HK-2 (cell line): Measurements from ENCODE around the gene DAB2.

Experiments
- DNase-seq: peaks from one replicate; pipeline ENCODE4 v3.0.0-alpha.2; 2018; ENCODE audit not compliant: unreplicated experiment

DAB2 gene

DNA sequence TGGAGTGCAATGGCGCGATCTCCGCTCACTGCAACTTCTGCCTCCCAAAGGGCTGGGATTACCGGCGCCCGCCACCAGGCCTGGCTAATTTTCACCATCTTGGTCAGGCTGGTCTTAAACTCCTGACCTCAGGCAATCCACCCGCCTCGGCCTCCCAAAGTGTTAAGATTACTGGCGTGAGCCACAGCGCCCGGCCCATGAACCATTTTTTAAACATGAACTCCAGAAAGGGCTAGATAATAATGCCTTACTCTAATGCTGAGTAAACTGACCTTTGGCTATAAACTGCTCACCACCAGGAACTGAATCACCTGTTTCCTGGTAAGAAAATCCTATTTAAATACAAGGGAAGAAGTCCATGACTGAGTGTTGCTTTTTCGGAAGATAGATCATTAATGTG is 23.2 kb upstream of the DAB2 start:
- no peak for DNase-seq

DNA sequence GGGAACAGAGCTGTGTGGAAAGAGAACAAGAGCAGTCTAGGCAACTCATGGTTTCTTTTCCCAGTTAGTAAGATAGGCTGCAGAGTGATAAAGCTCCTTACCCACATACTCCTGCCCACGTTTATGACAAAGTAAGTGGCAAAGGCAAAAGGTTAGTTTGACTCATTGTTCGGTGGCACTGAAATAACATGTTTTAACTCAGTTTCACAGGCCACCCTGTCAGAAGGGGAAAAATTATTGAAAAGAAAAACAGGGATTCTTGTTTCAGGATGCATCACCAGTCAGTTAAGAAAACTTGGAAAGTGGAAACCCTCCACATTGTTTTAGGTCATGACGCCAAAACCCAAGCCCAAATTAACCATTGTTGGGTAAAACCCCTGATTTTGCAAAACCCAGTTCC is 22.3 kb upstream of the DAB2 start:
- DNase-seq = no peak

DNA sequence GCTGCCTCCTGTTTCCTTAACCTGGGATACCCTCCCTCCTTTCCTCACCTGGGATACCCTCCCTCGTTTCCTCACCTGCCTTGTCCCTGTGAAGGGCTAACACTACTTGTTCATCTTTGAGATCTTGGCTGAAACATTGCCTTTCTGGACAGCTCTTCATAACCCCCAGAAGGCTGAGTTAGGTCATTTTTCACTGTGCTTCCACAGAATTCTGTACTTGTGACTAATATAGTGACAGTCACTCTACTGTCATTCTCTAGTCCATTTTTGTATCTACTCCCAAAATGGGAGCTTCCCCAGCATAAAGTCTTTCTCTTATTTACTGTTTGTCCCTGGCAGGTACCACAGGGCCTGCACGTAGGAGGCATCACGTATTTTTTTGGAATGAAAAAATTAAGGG is 21.5 kb upstream of the DAB2 start:
- DNase-seq = no peak

DNA sequence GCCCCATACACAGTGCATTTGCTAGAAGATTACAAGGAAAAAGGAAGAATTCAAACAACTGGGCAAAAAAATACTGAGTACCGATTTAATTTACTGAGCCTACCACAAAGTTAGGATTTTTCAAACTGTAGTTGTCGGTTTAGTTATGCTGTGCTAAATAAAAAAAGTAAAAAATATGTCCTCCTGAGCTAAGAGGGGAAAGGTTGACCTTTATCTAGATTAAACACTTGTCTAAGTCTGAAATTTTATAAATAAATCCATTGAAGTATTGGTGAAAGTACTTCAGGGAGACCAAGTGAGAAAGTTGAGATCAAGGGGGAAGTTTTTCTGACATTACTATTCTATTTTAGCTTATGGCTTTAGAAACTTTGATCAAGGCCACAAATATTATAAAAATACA is 19.1 kb upstream of the DAB2 start:
- no peak for DNase-seq

DNA sequence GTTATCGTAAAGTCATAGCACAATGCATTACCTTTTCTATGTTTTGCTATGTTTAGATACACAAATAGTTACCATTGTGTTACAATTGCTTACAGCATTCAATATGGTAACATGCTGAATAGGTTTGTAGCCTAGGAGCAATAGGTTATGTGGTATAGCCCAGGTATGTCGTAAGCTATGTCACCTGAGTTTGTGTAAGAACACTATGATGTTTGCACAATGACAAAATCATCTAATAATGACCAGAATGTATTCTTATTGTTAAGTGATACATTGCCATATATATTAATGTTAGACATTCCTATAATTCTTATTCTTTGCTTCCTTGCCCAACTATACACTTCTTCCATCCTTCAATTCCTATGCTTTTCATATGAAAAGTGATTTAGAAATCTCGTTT is 18.2 kb upstream of the DAB2 start:
- DNase-seq = no peak

DNA sequence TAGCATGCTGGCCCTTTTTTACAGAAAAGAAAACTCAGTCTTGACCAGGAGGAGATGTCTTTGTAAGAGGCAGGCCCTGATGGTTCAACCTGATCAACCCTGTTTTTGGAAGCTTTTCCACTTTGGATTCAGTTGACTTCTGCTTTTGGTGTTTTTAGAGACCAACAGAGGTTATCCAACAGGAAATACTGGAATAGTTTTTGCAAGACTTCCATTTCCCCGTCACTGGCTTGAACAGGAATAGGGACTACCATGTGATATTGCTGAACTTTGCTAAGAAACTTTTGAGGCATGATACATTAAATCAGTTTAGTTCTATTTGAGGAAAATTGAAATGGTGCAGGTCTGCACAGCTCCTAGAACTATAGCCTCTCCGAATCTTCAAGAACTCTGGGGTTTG is 17.1 kb upstream of the DAB2 start:
- no peak for DNase-seq

DNA sequence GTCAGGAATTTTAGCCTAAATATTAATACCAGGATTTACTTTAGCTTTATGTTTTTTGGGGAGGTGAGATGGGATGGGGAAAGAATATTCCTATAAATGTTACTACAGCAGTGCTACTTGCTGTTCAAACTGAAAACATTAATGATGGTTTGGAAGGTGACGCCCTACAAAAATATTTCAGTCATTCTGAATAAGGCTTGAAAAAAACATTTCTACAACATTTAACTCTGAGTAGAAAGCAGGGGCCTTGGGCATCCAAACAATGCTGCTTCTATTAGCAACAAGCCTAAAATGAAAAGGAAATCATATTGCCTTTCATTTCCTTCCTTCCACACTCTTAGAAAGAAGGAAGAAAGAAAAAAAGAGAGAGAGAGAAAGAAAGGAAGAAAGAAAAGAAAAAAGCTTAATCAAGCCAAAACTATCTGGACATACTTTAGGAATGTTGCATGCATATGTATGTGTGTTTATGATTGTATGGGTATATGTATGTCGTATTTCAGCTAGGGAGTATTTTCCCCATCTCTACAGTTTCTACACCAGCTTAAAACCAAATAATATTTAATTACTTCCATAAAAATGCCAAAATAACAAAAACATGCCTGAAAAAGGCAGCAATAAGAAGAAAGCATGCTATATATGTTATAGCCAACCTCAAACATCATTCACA is 16.3 kb upstream of the DAB2 start:
- no peak for DNase-seq

DNA sequence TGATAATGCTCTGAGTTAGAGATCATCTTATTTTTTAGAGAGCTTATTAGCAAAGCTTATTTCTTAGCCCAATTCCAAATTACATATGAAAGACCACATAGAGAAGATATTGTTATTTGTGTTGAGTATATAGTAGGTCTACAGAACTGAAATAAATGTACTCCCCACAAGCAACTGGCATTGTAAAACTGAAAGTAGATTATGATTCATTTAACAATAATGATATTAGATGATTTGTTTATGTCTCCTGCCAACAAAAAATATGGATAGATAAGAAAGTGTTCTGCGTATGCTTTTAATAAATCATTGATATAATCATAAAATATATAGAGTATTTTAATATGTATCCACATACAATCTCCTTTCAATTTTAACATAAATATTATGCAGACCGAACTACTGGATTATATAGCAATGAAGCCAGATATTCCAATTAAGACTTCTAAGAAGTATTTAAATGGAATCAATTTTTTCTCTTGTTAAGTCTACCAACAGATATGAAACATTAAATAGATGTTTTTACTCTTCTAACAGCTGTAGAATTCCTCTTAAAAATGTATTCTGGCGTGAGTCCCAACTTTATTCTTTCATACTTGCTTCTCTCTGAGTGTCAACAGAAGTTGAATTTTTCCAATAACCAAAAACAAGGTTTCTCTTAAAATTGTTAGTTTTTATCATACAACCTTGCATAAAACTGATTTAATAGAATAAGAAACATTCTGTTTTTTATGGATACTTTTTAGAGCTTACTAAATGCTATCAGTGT is 15.6 kb upstream of the DAB2 start:
- no peak for DNase-seq

DNA sequence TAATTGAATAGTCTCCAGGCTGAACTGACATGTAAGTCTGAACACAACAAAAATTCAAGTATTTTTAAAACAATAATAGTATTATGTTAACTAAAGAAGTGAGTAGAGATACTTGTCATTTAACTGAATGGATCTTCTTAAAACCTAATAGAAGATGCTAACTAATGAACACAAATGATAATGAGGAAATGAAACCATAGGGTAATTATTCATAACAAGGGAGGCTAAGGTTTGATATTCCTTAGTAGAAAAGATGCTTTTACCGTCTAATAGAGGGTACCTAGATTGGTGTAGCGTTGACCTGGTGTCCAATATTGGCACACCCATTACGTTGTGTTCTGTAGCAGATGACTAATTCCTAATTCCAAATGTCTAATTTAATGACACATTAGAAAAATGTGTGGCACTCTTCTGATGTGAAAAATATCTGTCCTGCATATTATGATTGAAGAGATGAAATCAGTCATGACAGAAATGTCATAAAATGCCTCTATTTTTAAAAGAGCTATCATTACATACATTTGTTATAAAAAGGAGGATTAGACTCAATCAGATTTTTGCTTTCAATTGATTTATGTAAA is 14.9 kb upstream of the DAB2 start:
- no peak for DNase-seq

DNA sequence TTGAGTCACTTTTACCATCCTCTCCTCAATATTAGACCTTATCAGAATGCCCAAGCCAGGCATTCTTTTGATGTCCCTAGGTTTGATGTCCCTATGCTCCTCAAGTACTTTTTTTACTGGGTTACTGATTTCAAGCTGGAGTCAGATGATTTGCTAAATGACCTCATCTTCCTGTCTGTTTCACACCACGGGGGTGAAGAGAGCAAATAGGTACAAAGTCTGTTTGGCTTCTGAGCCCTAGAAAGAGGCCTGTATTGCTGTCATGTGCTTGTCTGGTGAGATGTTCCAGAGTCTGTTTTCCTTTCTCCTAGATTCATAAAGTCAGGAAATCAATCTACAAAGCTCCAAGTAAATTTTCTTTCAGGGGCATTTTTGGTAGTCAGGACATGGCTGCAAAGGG is 12.7 kb upstream of the DAB2 start:
- no peak for DNase-seq

DNA sequence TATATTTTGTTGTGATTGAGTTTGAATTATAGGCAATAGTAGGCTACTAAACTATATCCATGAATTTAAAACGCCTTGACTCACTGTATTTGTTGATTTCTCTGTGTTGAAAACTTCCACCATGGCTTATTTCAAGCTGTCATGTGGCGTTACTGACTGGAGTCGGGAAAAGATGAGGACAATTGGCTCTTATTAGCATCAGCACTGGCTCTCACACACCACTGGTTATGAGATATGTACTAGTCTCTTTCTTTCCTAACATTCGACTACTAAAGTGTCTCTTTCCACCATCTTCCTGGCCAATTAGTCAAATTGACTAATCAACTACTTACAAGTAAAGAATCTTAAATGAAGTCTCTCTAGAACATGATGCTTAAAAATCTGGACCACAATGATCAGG is 9.1 kb upstream of the DAB2 start:
- no peak for DNase-seq

DNA sequence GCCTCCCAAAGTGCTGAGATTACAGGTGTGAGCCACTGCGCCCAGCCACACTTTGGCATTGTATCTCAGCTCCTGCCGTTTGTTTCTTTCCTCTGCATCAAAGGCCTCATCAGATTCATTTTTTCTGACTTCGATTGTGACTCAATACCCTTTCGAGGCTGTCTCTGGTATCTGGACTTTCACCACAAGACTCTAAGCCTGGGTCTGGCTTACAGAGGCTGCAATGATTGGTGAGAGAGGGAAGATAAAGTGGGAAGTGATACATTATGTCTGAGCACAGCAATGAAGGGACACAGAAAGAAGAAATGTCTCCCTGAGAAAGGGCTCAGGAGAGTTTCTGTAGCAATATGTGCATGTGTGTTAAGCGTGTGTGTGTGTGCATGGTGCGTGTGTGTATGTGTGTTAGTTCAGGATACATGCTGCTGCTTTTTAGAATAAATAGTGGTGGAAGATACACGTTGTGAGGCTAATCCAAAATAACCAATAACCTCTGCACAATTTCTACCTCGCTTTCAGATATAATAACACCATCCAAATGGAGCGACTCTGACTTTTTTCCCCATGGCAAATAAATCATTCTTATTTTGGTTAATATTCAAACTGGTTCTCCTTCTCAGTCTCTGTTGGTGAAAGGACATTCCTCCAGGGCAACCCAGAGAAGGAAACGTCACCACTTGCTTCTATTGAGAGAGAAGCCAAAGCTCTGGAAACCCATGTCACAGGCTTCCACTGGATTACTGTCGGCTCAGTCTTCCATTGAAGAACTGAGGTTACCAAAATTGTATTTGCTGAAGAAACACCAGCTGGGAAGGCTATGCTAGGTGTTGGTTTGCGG is 8.1 kb upstream of the DAB2 start:
- no peak for DNase-seq

DNA sequence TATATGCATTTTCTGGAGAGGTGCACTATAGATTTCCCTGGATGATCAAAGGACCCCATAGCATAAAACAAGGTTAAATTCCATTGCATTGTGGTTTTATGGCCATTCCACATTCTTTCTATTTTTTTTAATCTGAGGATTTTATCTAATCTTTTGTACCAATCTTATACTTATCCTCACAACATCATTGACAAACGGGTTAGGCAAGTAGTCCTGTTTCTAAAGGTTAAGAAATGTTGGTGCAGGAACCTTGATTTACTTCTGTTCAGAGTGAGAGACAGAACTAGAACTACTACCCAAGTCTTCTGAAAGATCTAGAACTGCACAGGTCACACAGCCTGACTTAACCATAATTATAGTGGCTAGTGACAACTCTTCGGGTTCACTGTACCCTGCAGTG is 5.7 kb upstream of the DAB2 start:
- DNase-seq = no peak

DNA sequence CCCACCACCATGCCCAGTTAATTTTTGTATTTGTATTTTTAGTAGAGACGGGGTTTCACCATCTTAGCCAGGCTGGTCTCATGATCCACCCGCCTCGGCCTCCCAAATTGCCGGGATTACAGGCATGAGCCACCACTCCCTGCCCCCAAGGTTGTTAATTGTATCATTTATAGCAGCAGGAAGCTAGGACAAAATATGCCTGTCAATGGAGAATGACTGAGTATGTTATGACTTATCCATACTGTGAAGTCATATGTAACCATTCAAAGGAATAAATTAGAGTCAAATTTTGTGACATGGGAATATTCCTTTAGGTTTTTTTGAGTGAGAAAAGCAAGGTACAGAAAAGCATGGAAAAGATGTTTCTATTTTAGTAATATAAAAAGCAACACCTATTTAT is 3.9 kb upstream of the DAB2 start:
- DNase-seq = no peak

DNA sequence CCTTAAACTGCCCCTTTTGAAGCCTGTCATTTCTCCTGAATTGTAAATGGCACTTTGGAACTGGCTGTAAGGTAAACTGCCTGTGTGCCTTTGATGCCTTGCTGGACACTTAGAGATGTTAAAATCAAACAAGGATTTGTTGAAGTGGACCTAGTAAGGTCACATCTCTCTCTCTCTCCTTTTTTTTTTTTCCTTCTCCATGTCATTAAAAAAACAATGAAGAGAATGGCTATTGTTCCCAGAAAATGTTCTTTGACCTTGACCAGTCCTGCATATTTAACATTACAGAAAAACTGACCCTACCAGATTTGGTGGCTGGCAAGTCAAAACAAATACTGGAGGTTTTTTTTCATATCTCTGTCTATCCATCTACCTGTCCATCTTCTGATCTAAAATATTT is 2.9 kb upstream of the DAB2 start:
- no peak for DNase-seq

DNA sequence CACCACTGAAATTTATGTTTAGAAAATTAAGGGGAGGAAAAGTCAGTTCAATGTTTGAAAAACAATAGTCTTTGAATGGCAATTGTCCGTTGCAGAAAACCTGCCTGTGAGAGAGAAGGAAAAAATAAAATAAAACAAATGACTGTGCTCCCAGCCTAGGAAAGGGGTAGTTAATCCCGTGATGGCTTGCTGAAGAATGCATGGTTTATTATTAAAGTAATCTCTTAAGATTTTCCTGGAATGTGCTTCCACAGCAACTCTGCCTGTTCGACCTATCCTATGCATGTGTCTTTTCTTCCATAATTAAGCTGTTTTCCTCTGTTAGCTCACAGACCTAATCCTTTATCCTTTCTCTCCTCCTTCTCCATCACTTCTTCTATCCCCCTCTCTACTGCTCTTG is 2.4 kb upstream of the DAB2 start:
- no peak for DNase-seq

DNA sequence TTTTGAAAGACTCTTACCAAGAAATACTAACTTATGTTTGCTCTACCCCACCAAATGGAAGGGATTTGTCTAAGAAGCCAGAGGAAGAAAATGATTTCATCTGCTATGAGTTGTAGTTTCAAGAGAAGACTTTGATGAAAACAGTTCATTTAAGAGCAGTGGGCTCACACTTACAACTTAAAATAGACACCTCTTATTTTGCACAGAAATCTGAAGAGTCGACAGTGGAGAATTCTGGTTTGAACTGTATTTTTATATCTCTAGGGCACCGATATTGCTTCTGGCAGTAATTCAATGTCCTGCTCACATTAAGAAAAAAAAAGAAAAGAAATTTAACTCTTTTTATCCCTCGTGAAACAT is 1.9 kb upstream of the DAB2 start:
- no peak for DNase-seq

DNA sequence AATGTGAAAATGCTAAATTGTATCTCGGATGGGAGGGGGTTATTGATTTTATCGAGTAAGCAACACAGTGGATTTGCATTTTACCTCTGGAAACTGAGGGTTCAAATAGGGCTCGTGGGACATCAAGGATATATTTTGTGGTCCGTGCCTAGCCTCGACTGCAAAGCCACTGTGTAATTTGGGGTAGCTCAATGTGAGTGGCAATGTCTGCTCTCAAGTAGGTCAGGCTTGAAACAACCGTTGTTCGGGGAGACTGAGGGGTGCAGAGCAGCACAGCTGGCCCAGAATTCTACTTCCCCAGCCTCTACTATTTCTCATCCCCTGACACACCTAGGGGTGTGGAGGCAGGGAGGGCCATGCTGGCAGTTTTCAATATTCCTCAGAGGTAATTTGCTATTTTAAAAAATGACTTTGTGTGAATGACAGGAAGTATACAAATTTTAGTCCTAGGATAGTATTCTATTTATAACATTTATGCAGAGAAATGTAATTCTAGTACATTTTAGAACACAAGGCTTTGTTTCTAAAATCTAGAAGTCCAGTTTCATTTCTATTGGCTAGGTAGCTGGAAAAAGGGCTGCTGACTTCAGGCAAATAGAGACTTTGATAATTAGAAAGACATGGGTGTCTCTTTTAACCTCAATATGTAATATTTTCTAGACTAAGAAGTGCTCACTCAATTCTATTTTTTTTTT is 1.4 kb upstream of the DAB2 start:
- DNase-seq = no peak

DNA sequence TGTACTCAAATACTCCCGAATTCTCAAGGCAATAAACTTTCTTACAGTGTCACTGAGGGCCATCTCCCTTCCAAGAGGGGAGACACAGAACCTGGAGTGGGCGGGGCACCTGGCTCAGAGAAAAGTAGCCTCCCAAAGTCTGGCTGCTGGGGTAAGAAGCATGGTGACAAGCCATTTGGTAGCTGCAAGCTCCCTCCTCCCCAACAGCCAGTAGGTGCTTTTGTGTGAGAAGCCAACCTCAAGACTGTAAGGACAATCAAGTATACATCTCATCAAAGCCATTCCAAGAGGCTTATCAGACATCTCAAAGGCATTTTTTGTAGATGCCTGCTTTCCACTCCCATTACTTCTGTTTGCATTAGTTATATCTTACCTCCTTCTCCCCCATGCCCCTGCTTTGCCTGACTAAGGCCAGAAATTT is 1.4 kb downstream of the DAB2 start:
- DNase-seq = no peak

DNA sequence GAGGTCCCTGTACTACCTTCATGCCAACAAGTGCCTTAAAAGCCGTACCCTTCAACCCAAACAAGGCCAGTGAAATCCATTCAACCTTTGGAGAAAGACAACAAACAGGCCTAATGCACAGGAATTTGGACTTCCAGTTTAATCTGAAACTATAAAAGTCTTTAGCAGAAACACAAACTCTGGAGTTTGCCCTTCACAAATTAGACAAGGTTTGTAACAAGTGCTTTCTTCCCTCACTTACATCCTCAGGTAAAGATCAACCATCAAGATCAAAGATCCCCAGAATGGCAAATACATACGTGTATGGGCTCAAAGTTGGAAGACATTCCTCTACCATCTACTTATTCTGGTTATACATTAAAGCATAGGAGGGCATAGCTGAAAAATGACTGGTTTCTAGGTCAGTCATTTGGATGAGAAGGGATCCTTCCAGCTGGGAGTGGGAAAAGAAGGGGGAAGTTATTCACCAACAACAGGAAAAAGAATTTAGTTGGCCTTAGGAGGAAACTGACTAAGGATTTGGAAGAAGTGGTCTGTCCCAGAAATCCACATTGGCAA is 2.0 kb downstream of the DAB2 start:
- no peak for DNase-seq

DNA sequence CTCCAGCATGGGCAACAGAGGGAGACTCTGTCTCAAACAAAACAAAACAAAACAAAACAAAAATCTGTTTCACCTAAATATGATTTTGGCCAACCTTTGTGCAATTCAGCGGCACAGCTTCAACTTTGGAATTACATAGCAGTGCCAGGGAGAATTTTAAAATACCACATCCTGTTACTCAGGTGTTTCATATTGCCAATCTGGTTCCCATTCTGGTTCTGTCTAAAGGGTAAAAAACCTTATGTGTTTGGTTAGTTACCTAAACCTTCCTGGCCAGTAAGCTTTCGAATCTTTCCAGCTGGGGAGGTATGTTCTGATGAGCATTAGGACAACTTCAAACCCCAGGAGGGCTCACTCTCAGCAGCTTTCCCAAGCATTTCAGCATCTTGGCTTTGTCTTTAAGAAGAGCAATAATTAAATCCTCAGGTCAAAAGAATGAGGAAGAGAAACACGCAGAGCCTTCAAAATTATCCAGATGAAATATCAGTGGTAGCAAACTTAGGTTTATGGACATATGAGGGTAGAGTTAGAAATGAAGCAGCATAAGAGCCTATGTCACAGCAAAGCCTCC is 2.7 kb downstream of the DAB2 start:
- DNase-seq = no peak
